ENCODE results near the gene FADS3.

GRCh38 chr11:61864814-61865775, 26.2 kb downstream of the FADS3 start:
- no peak for TF ChIP-seq CTCF (IDR thresholded peaks at IDR 0.05)
- no peak for TF ChIP-seq POLR2A (IDR thresholded peaks at IDR 0.05)
